Transverse colon (tissue), 4 donors: Measurements from ENCODE around the gene ITGB6.

ENCODE experiments used
- CTCF ChIP-seq, 5 experiments: fragments of 200-600 bp in 3 of 5; fragments of 450-650 bp in 2 of 5; sonication (generic) in 3 of 5; IDR thresholded peaks; 1 replicate in 2 of 5; 2 replicates in 3 of 5; pipeline ENCODE4 v1.5.1; 2016 to 2017; ENCODE audit warnings: antibody characterized with exemption in 5 of 5, inconsistent platforms in 3 of 5, mild to moderate bottlenecking in 2 of 5, moderate library complexity in 1 of 5
- EP300 ChIP-seq: sonication (generic); formaldehyde crosslinking; IDR thresholded peaks from one replicate; pipeline ENCODE4 v1.6.1; 2017; ENCODE audit warnings: antibody characterized with exemption, low read depth
- POLR2A ChIP-seq: fragments of 450-650 bp; IDR thresholded peaks from one replicate; pipeline ENCODE4 v1.6.1; 2016; ENCODE audit warnings: antibody characterized with exemption, mild to moderate bottlenecking, moderate library complexity
- POLR2AphosphoS5 ChIP-seq, 3 donors: sonication (generic); formaldehyde crosslinking; IDR thresholded peaks; one replicate each; pipeline ENCODE4 v1.6.1; 2016; ENCODE audit warnings: antibody characterized with exemption in 3 of 3

- TF ChIP-seq POLR2A (no peak), CTCF (IDR thresholded peaks at IDR 0.05) (no peak), EP300 (no peak), POLR2AphosphoS5 (IDR thresholded peaks at IDR 0.05) (no peak)
Measured at GRCh38 chr2:160203422-160203821, 3.4 kb upstream of the ITGB6 start.
